GM18498 (cell line): Measurements from ENCODE around the gene SEL1L3.
"Not testable (repeated sequence)": the region's sequence is repeated elsewhere in the genome, so short reads cannot be mapped to it uniquely, and the experiment has no call there.

Source experiments
- ATAC-seq: cut with Tn5 transposase; IDR thresholded peaks from one replicate; pipeline ENCODE4 v1.9.1; 2021; ENCODE audit warnings: mild to moderate bottlenecking, moderate library complexity; ENCODE audit not compliant: unreplicated experiment

The SEL1L3 gene

GRCh38 chr4:25879991-25880651 lies 17.3 kb upstream of the SEL1L3 start:
- ATAC-seq, result peak; percentile 53

GRCh38 chr4:25879587-25879986 lies 16.8 kb upstream of the SEL1L3 start:
- no peak for ATAC-seq

DNA sequence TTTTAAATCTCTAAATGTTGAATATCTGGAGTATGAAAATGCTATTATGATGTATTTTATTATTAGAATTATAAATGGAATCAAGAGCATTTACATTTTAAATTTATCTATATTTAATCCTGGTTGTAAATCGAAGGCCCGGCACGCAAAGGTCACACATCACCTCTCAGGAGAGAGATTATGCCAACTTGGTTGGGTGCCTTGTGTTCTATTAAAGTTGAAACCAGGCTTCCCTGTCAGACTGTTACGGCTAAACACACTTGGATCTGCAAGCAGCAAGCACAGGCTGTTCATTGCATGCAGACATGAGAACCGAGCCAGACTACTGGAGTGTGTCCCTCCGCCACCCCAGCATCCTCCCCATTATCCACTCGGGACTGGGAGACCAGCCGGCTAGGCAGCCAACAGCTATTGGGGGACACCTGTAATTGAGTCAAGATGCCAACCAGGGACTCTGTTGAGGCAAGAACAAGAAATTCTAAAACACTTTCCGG lies 16.4 kb upstream of the SEL1L3 start:
- no peak for ATAC-seq

GRCh38 chr4:25878676-25879075 lies 15.9 kb upstream of the SEL1L3 start:
- ATAC-seq, result no peak

DNA sequence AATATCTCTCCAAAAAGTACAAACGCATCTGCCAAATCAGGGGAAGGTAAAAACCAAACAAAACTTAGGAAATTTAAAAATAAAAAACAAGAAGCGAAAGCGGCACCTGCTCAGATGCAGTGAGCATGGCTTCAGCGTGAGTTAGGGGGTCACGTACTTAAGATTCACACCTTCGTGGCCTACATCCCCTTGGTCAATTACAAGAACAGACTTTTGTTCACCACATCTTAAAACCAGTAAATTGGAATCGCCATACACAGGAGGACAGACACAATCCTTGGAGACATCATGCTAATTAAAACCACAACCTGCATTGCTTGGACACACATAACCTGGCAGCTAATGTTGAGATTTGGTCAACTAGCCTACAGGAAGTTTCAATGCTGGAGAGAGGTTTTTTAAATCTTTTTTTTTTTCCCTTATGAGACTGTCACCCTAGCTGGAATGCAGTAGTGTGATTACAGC lies 12.5 kb upstream of the SEL1L3 start:
- ATAC-seq, result peak; percentile 71

- peak; percentile 41 for ATAC-seq
Measured at GRCh38 chr4:25874655-25875054, 11.9 kb upstream of the SEL1L3 start.

DNA sequence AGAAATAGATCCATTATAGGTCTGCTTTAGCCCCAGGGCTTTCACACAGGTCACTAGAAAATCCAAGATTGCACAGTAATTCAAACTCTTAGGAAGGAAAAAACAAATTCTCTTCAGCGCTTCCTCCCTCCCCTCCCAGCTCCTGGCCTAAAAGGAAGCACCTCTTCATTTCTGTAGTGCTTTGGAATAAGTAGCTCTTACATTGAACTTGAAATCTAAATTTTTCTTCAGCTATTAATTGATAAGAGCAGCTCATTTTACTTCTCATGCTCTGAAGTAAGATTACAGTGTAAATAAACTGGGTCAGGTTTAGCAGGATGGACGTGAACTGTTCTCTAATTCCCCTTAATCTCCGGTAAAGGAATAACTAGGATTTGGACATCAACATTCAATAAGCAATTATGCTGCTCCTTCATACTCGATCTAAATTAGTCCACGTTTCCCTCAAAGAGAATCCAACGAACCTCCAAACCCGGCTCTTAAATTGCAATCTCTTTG lies 10.9 kb upstream of the SEL1L3 start:
- ATAC-seq, result no peak

DNA sequence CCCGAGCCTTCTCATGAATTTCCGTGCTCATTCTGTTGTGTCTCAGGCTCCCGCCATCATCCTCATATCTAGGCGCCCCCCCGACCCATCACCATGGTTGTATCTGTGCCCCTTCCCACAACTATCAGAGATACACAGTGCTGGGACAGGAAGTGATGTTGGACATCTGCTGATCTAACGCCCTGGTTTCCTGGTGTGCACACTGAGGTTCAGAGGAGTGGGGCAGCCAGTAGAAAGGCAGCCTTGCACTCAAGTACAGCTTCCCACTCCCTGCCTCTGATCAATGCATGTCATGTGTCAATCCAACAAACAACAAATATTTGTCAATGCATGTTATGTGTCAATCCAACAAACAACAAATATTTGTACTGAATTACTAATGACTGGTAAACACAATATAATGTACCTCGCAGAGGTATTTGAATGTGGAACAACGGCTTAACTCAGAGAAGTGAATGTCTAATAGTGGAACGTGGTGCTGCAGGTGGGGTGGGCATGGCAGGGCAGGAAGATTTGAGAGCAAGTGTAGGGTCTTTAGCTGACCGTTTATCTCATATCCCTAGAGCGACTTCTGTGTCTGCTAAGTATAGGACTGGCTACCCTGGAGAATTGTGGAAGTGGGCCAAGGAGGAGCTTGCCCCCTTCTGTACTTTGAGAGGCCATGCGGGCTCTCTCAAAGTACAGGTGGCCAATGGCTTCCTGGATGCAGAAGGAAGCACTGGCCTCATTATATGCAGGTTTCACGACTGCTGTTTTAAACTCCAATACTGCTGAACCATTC lies 10.3 kb upstream of the SEL1L3 start:
- ATAC-seq, result no peak

DNA sequence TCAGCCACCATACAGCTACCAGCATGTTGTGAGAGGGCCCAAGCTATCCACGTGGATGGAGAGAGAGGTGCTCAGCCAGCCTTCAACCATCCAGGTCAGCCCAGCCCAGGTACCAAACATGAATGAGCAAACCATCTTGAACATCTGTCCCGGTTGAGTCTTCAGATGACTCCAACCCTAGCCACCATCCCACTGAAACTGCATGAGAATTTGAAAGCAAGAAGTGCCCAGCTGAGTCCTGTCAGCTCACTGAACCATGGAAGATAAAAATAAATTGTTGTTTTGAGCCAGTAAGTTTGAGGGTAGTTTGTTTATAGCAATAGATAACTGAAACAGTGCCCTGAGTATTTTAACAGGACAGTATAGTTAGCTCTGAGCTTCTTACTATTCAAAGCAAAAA lies 7.3 kb upstream of the SEL1L3 start:
- ATAC-seq, result peak; percentile 62

DNA sequence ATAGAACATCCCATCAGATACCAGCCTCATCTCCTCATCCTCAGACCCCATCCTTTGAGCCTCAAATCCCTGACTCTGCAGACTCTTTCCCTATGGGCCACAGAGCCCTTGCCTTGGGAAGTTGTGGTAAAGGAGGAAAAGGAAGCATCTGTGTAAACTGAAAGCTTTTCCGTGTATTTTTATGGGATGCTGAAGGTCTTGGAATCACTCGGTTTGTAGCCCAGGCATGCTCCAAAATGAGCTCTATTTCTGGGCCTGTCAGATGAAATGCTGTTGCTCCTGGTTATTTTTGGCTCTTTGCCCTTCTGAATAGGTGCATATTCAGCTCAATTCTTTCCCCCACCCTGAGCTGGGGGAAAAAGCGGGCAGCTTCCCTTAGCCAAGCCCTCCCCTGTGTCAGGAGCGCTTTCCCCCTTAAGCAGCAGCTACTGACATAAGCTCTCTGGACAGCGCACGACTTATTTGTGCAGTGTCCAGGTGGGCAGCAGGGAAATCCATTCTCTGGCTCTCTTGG lies 5.0 kb upstream of the SEL1L3 start:
- ATAC-seq, result no peak

GRCh38 chr4:25866401-25866800 lies 3.6 kb upstream of the SEL1L3 start:
- not testable (repeated sequence) for ATAC-seq

- ATAC-seq, result no peak
Measured at GRCh38 chr4:25865586-25865985, 2.8 kb upstream of the SEL1L3 start.

- ATAC-seq, result no peak
Measured at GRCh38 chr4:25863831-25864418, 1.1 kb upstream of the SEL1L3 start.

DNA sequence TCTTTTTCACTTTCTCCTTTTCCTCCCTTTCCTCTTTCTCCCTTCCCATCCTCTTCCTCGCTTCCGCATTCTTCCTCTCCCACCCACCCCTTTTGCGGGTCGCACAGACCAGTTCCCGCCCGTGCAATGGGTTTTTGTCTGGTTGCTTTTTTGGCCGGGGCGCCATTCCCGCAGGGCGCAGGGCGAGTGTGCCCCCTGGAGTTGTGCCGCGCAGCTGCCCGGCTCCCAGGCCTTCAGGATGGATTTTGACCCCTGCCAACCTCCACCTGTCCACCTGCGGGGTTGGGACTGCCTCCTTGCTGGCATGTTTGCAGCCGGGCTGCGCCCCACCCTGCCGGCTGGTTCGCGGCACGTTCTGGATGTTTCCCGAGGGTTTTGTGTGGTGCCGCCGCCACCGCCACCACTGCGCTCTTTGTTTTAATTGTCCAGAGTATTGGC lies 578 bp upstream of the SEL1L3 start:
- no peak for ATAC-seq

GRCh38 chr4:25861951-25862410 lies 807 bp downstream of the SEL1L3 start:
- peak; percentile 7 for ATAC-seq

DNA sequence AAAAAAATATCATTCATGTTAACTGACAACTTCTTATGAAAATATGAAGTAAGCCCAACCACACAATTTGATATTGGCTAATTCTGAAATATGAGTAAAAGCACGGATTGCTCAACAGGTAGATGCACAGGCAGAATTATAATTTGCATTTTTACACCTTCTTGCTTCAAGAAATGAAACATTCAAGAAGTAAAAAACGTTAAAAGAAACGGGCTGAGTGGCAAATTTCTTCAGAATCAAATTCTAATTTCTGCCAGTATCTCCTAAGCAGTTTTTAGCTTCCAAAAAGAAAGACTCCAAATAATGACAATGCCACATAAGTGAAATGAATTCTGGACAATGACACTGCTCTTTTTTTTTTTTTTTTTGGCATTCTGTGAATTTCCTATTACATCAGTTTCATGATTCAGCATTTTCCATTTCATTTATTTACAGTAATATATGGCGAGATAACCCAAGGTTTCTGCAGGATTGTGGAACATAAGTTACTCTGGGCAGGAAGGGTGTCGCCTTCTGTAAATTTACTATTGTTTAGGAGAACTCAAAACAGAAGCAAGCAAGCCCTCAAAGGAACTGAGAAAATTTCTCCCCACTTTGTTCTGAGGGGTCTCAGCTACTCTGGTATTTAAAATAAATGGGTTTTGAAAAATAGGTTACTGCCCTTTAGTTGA lies 1.4 kb downstream of the SEL1L3 start:
- no peak for ATAC-seq

DNA sequence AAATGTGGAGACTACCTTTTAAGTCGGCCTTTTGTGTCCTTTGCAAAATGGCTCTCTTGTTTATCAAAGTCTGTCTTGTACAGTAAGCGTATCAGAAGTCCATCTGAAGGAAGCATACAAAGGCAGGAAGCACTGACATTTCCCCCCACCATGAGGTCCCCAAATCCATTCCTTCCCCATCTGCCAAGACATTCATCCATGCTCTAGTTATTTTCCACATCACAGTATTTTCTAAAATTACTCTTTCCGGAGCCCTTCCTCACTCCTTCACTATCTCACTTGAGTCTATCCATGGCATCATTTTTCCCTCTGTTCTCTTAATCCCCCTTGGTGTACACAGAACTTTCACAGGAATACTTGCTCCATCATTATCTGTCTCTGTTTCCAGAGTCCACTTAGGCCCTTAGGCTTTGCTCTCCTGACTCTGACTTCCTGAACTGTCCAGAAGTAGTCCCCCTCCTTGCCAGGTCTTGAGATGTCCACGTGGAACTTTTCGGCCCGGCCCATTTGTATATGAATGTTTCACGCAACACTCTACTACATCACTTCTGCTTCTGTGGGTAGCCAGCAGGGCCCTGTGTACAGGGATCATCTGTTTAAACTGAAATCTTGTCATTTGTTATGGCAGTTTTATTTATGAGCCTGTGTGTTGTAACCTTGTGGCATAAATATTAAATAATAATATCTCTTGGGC lies 2.1 kb downstream of the SEL1L3 start:
- ATAC-seq, result peak; percentile 24

DNA sequence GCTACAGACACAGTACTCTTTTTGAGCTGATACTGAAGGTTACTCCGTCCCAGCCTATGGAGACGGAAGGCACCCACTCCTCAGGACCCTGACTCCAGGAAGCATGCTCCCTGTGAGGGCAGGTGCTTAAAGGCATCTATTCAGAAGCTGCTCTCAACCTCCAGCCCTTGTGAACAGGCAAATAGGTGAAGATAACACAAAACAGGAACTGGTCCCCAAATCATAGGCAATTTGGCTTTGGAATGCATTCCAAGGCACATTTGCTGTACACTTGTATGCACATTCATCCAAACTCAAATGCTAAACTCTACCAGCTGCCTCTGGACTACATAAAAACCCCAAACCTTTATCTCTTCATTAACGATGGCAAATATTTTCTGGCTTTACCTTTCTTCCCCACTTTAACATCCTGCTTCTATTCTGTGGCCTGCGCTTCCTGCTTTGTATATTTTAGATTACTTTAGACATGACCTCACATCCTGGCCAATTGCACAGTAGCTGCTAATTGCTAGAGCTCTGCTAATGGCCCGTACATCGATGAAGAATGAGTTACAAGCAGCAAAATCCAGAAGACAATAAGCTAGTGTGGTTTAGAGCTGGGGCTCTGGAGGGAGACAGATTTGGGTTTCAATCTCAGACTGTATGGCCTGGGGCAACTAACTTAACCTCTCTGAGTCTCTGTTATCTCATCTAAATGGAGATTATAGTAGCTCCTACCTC lies 3.2 kb downstream of the SEL1L3 start:
- ATAC-seq, result peak; percentile 40

DNA sequence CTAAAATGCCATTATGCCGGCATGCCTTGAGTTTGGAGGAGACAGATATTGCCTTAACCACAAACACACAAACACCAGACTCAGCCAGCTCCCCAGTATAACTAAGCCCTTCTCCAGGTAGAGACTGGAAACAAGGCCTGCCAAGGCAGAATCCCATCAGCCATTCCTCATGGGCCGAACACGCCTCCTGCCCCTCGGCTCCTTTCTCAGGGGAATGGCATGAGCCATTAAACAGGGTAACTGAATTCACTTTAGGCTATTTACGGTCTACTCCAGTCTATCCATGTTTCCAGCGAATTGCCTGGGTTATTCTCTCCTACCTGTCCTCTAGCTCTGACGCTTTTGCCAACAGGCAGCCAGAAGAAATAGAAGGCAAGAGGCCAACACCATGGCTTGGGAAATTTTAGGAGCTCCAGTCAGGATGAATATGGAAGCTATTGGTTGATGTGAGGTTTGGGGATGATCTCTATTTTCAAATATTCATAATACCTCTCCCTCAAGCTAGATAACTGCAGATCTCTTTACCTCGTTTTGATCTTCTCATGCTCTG lies 4.9 kb downstream of the SEL1L3 start:
- no peak for ATAC-seq
